CD14-positive monocyte (primary cell): ENCODE results near the gene CREB5. TPM values are rescaled to one million over a fixed set of nuclear protein-coding genes. Genes with fewer than 3 reads are reported as not detected.

Source experiments
- DNase-seq, 3 donors: peaks; one replicate each; pipeline ENCODE4 v3.0.0-alpha.2; 2011 to 2022
- H2AFZ ChIP-seq: 2 replicates; pipeline ENCODE4 v1.6.0; 2012; ENCODE audit warnings: mild to moderate bottlenecking, low read depth, low read length, inconsistent platforms; ENCODE audit not compliant: insufficient read depth, poor library complexity, severe bottlenecking
- H3K27ac ChIP-seq, 2 donors: 1 replicate in 1 of 2; 2 replicates in 1 of 2; pipeline ENCODE4 v1.5.1; 2012 to 2013; ENCODE audit warnings: low read length in 2 of 2, control low read depth in 1 of 2, inconsistent platforms in 1 of 2, low read depth in 1 of 2, mild to moderate bottlenecking in 1 of 2
- H3K27me3 ChIP-seq, 2 donors: one replicate each; pipeline versions ENCODE4 v1.6.0 to v1.6.1; 2011 to 2013; ENCODE audit warnings: low read length in 2 of 2; ENCODE audit not compliant: control insufficient read depth in 2 of 2, insufficient read depth in 2 of 2
- H3K36me3 ChIP-seq, 2 donors: replicated peaks in 1 of 2; 1 replicate in 1 of 2; 2 replicates in 1 of 2; pipeline versions ENCODE4 v1.5.1 to v1.6.1; 2012 to 2013; ENCODE audit warnings: low read length in 2 of 2, control low read depth in 1 of 2, inconsistent platforms in 1 of 2, mild to moderate bottlenecking in 1 of 2; ENCODE audit not compliant: insufficient read depth in 2 of 2, control insufficient read depth in 1 of 2
- H3K4me1 ChIP-seq, 2 donors: 1 replicate in 1 of 2; 2 replicates in 1 of 2; pipeline versions ENCODE4 v1.5.1 to v1.6.1; 2012 to 2013; ENCODE audit warnings: low read length in 2 of 2, control low read depth in 1 of 2, inconsistent platforms in 1 of 2, mild to moderate bottlenecking in 1 of 2, moderate library complexity in 1 of 2; ENCODE audit not compliant: insufficient read depth in 2 of 2, control insufficient read depth in 1 of 2
- H3K4me2 ChIP-seq: replicated peaks from 2 replicates; pipeline ENCODE3; 2012; ENCODE audit warnings: low read length, moderate library complexity, mild to moderate bottlenecking; ENCODE audit not compliant: poor library complexity, severe bottlenecking; ENCODE audit errors: extremely low read depth
- H3K4me3 ChIP-seq, 3 experiments: fragments of 200-600 bp in 1 of 3; sonication (generic) in 1 of 3; replicated peaks in 1 of 3; 1 replicate in 2 of 3; 2 replicates in 1 of 3; pipeline ENCODE4 v1.5.1; 2011 to 2013; ENCODE audit warnings: low read length in 3 of 3, mild to moderate bottlenecking in 3 of 3, control low read depth in 2 of 3, low read depth in 2 of 3, inconsistent platforms in 1 of 3, moderate library complexity in 1 of 3
- H3K79me2 ChIP-seq: 2 replicates; pipeline ENCODE4 v1.6.0; 2012; ENCODE audit warnings: mild to moderate bottlenecking, control low read depth, inconsistent platforms, low read length, moderate library complexity; ENCODE audit not compliant: insufficient read depth
- H3K9ac ChIP-seq: 2 replicates; pipeline ENCODE4 v1.6.0; 2017; ENCODE audit warnings: low read length, mild to moderate bottlenecking; ENCODE audit not compliant: insufficient read depth, poor library complexity, severe bottlenecking
- H3K9me3 ChIP-seq, 2 donors: replicated peaks in 1 of 2; 1 replicate in 1 of 2; 2 replicates in 1 of 2; pipeline versions ENCODE4 v1.5.1 to v1.6.1; 2012 to 2013; ENCODE audit warnings: low read length in 2 of 2, control low read depth in 1 of 2; ENCODE audit not compliant: control insufficient read depth in 1 of 2, insufficient read depth in 1 of 2
- H4K20me1 ChIP-seq: 2 replicates; pipeline ENCODE4 v1.6.0; 2012; ENCODE audit warnings: mild to moderate bottlenecking, low read length, control low read depth, moderate library complexity; ENCODE audit not compliant: insufficient read depth
- H3K27ac Mint-ChIP-seq, 7 donors: one replicate each; pipeline ENCODE4 v1.8.0; 2020; ENCODE audit warnings: mild to moderate bottlenecking in 7 of 7, mixed read lengths in 7 of 7, moderate library complexity in 6 of 7, inconsistent platforms in 2 of 7
- H3K27me3 Mint-ChIP-seq, 3 donors: one replicate each; pipeline ENCODE4 v1.8.0; 2021 to 2022; ENCODE audit warnings: low read depth in 3 of 3, mild to moderate bottlenecking in 3 of 3, mixed read lengths in 3 of 3, moderate library complexity in 3 of 3, inconsistent platforms in 1 of 3
- H3K36me3 Mint-ChIP-seq, 2 donors: one replicate each; pipeline ENCODE4 v1.8.0; 2020; ENCODE audit warnings: mixed read lengths in 2 of 2, inconsistent platforms in 1 of 2, mild to moderate bottlenecking in 1 of 2
- H3K4me1 Mint-ChIP-seq: one replicate; pipeline ENCODE4 v1.8.0; 2020; ENCODE audit warnings: mild to moderate bottlenecking, mixed read lengths
- H3K4me3 Mint-ChIP-seq, 2 donors: one replicate each; pipeline ENCODE4 v1.8.0; 2020; ENCODE audit warnings: mild to moderate bottlenecking in 2 of 2, mixed read lengths in 2 of 2, moderate library complexity in 1 of 2
- H3K9me3 Mint-ChIP-seq, 7 donors: one replicate each; pipeline ENCODE4 v1.8.0; 2020 to 2022; ENCODE audit warnings: mixed read lengths in 7 of 7, mild to moderate bottlenecking in 6 of 7, moderate library complexity in 6 of 7, inconsistent platforms in 2 of 7
- WGBS: methylation state at CpG from one replicate; pipeline ENCODE4 v1.1.5; 2013; ENCODE audit warnings: missing lambda C conversion rate; ENCODE audit not compliant: insufficient coverage; 5-methylcytosine and 5-hydroxymethylcytosine counted together
- intact Hi-C, 2 donors: fragments of 100-400 bp; cut with micrococcal nuclease; formaldehyde crosslinking; loops; one replicate each; pipeline versions ENCODE4 v1.15.0 to v1.15.1; 2023
- polyA plus RNA-seq, 3 donors: library from polyadenylated mRNA; depleted of rRNA in 1 of 3; unstranded in 2 of 3; stranded (reverse) in 1 of 3; fragments of 300-500 nt in 2 of 3; fragments of >200 nt in 1 of 3; fragmentation: Illumina TruSeq in 2 of 3; gene quantifications; 1 replicate in 2 of 3; 2 replicates in 1 of 3; pipeline ENCODE4 v1.2.3, GENCODE V29; 2012 to 2021
- TF ChIP-seq, protein P1 (sequence below): fragments of 200-600 bp; IDR thresholded peaks from one replicate; pipeline ENCODE4 v1.8.0; 2022; ENCODE audit warnings: antibody characterized with exemption, mild to moderate bottlenecking

Gene CREB5
- polyA plus RNA-seq, 3 donors = 25.1 to 72.3 (median 44.2) TPM

- WGBS = no CpG with 5 or more reads among the region's 3 CpGs
- Histone ChIP-seq H3K9me3 (no peaks in the 10 kb centered on the region), H3K27ac (no peak overlapping the region), H3K36me3 (no peaks in the 10 kb centered on the region), H3K27me3 (no peaks in the 10 kb centered on the region), H3K79me2 (no peaks in the 10 kb centered on the region), H3K4me2 (no peak overlapping the region), H3K4me3 (no peak overlapping the region), H4K20me1 (no peaks in the 10 kb centered on the region), H3K4me1 (no peaks in the 10 kb centered on the region), H2AFZ (no peak overlapping the region), H3K9ac (no peak overlapping the region)
- intact Hi-C loops = no loop called here
- peaks cover 2% of the 10 kb centered on the region for H3K4me1 Mint-ChIP-seq
- no peak overlapping the region for H3K4me3 Mint-ChIP-seq
- no peak for DNase-seq
- peaks cover 0 to 5% (median 0%) of the 10 kb centered on the region in 7 donors for H3K9me3 Mint-ChIP-seq
- H3K27me3 Mint-ChIP-seq = peaks cover 0 to 2% (median 0%) of the 10 kb centered on the region in 3 donors
- H3K36me3 Mint-ChIP-seq = no peaks in the 10 kb centered on the region
- TF ChIP-seq, protein P1, sequence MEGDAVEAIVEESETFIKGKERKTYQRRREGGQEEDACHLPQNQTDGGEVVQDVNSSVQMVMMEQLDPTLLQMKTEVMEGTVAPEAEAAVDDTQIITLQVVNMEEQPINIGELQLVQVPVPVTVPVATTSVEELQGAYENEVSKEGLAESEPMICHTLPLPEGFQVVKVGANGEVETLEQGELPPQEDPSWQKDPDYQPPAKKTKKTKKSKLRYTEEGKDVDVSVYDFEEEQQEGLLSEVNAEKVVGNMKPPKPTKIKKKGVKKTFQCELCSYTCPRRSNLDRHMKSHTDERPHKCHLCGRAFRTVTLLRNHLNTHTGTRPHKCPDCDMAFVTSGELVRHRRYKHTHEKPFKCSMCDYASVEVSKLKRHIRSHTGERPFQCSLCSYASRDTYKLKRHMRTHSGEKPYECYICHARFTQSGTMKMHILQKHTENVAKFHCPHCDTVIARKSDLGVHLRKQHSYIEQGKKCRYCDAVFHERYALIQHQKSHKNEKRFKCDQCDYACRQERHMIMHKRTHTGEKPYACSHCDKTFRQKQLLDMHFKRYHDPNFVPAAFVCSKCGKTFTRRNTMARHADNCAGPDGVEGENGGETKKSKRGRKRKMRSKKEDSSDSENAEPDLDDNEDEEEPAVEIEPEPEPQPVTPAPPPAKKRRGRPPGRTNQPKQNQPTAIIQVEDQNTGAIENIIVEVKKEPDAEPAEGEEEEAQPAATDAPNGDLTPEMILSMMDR = no peak
- no peak overlapping the region for H3K27ac Mint-ChIP-seq
Observed at GRCh38 chr7:28643584-28644340, 231.4 kb downstream of the CREB5 start.

DNA sequence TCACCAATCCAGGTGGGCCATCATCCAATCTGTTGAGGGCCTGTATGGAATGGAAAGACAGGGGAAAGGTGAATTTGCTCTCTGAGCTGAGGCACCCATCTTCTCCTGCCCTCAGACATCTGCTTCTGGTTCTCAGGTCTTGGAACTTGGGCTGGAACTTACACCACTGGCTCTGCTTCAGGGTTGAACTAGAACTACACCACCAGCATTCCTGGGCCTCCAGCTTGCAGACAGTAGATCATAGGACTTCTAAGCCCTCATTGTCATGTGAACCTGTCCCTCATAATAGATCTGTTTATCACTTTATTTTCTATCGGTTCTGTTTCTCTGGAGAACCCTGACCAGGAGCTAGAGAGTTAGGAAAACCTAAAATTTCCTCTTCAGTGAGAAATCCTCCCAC lies 233.5 kb downstream of the CREB5 start:
- Histone ChIP-seq H3K9ac (no peak overlapping the region), H2AFZ (no peak overlapping the region), H3K4me3 (no peak overlapping the region), H3K4me1 (no peaks in the 10 kb centered on the region), H3K36me3 (no peaks in the 10 kb centered on the region), H3K4me2 (no peak overlapping the region), H3K27me3 (no peaks in the 10 kb centered on the region), H4K20me1 (no peaks in the 10 kb centered on the region), H3K27ac (no peak overlapping the region), H3K79me2 (no peaks in the 10 kb centered on the region), H3K9me3 (no peaks in the 10 kb centered on the region)
- TF ChIP-seq, protein P1 = no peak
- Mint-ChIP-seq H3K4me1 (peaks cover 2% of the 10 kb centered on the region), H3K27ac (no peak overlapping the region), H3K4me3 (no peak overlapping the region), H3K9me3 (peaks cover 0 to 5% (median 0%) of the 10 kb centered on the region in 7 donors), H3K27me3 (peaks cover 0 to 5% (median 0%) of the 10 kb centered on the region in 3 donors), H3K36me3 (no peaks in the 10 kb centered on the region)
- no CpG with 5 or more reads among the region's 1 CpG for WGBS
- DNase-seq = no peak
- intact Hi-C loops = no loop called here
